H1 (cell line): ENCODE measurements around the gene BCO1.

ENCODE experiments used
- SP1 ChIP-seq: IDR thresholded peaks from 2 replicates; pipeline ENCODE4 v1.6.1; 2011; ENCODE audit warnings: low read depth, low read length
- TF ChIP-seq, protein P1 (sequence below), 3 experiments: IDR thresholded peaks; 1 replicate in 2 of 3; 2 replicates in 1 of 3; pipeline versions ENCODE4 v1.5.1 to v1.6.1; 2011; ENCODE audit warnings: low read length in 3 of 3, mild to moderate bottlenecking in 3 of 3, inconsistent platforms in 2 of 3, low read depth in 1 of 3, moderate library complexity in 1 of 3; ENCODE audit not compliant: insufficient read depth in 1 of 3; ENCODE audit errors: control extremely low read depth in 1 of 3
- TF ChIP-seq, protein P2 (sequence below): IDR thresholded peaks from 2 replicates; pipeline ENCODE4 v1.6.1; 2012; ENCODE audit warnings: low read length, inconsistent platforms

DNA sequence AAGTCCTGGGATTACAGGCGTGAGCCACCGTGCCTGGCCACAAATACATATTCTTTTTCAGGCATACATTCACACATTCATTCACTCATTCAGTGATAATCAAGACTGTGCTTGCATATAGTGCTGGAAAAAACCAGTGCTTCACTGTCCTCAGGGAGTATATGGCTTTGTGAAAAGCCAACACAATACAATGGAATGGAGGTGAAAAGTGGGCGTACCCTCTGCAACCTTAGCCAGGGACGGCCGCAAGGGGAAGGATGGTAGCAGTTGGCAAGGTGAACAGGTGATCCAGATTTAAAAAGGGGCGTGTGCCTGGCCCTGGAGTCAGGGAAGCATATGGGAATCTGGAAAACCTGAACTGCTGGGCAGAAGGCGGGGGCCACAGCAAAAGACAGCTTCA is 58.1 kb downstream of the BCO1 start:
- TF ChIP-seq, protein P1, sequence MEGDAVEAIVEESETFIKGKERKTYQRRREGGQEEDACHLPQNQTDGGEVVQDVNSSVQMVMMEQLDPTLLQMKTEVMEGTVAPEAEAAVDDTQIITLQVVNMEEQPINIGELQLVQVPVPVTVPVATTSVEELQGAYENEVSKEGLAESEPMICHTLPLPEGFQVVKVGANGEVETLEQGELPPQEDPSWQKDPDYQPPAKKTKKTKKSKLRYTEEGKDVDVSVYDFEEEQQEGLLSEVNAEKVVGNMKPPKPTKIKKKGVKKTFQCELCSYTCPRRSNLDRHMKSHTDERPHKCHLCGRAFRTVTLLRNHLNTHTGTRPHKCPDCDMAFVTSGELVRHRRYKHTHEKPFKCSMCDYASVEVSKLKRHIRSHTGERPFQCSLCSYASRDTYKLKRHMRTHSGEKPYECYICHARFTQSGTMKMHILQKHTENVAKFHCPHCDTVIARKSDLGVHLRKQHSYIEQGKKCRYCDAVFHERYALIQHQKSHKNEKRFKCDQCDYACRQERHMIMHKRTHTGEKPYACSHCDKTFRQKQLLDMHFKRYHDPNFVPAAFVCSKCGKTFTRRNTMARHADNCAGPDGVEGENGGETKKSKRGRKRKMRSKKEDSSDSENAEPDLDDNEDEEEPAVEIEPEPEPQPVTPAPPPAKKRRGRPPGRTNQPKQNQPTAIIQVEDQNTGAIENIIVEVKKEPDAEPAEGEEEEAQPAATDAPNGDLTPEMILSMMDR (IDR thresholded peaks at IDR 0.05; ENCODE audit: control extremely low read depth in 1 of 3, insufficient read depth in 1 of 3, low read depth in 1 of 3, low read length in 3 of 3): no peak
- TF ChIP-seq, protein P2, sequence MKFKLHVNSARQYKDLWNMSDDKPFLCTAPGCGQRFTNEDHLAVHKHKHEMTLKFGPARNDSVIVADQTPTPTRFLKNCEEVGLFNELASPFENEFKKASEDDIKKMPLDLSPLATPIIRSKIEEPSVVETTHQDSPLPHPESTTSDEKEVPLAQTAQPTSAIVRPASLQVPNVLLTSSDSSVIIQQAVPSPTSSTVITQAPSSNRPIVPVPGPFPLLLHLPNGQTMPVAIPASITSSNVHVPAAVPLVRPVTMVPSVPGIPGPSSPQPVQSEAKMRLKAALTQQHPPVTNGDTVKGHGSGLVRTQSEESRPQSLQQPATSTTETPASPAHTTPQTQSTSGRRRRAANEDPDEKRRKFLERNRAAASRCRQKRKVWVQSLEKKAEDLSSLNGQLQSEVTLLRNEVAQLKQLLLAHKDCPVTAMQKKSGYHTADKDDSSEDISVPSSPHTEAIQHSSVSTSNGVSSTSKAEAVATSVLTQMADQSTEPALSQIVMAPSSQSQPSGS: no peak
- TF ChIP-seq SP1: no peak
